Measurements from ENCODE around the gene PPT2.
A peak's percentile ranks its signal among the peaks of the same experiment; 100 is the strongest.

Gene PPT2

GRCh38 chr6:32114796-32115195 is 39.1 kb upstream of the PPT2 start:
- H3K36me3 ChIP-seq (ENCODE audit: insufficient read depth, low read length), result peaks cover 36% of the 10 kb centered on the region
- no peaks in the 10 kb centered on the region for H3K9me3 ChIP-seq (ENCODE audit: low read length)
- H3K27me3 ChIP-seq (ENCODE audit: insufficient read depth, low read length), result no peaks in the 10 kb centered on the region
- H2AFZ ChIP-seq (ENCODE audit: low read depth, low read length), result no peak overlapping the region
- peaks cover 11% of the 10 kb centered on the region for H3K4me1 ChIP-seq (ENCODE audit: insufficient read depth, low read length)
- no peak overlapping the region for H3K4me3 ChIP-seq (ENCODE audit: low read length)

DNA sequence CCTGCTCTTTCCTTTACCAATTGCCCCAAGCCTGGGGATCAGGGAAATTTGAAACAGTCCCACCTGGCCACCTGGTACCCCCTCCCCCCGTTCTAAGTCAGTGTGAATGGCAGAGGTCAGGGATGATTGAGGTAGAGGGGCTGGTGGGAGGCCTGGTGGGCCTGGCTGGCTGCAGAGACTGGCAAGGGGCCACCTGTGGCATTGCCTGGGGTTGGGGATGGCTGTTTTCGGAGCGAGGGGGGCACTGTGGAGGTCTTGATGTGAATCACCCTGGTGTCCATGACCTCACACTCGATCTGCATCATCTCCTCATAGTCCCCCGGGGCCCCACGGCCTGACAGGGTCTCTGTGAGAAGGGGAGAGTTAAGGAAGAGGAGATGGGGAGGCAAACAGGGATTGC is 38.3 kb upstream of the PPT2 start:
- peaks cover 39% of the 10 kb centered on the region for H3K36me3 ChIP-seq (ENCODE audit: insufficient read depth, low read length)
- peaks cover 11% of the 10 kb centered on the region for H3K4me1 ChIP-seq (ENCODE audit: insufficient read depth, low read length)
- H3K4me3 ChIP-seq (ENCODE audit: low read length), result no peak overlapping the region
- H2AFZ ChIP-seq (ENCODE audit: low read depth, low read length), result no peak overlapping the region
- H3K27me3 ChIP-seq (ENCODE audit: insufficient read depth, low read length), result no peaks in the 10 kb centered on the region
- no peaks in the 10 kb centered on the region for H3K9me3 ChIP-seq (ENCODE audit: low read length)

DNA sequence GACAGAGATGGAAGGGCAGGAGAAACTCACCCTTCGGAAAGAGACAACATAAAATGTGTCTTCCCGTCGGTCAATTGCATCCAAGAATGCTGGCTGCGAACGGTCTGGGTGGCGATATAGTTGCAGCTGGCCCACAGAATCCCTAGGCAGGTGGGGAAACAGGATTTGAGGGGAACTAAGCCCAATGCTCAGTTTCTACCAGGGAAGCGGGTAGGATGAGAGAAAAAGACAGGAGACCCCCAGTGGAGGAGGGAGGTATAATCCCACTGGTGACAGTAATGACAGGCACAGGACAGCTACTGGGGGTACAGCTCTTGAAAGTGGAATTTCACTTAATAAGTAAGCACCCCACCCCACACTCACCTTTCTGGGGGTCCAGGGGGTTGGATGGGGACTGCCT is 37.3 kb upstream of the PPT2 start:
- H3K36me3 ChIP-seq (ENCODE audit: insufficient read depth, low read length), result peaks cover 48% of the 10 kb centered on the region
- peaks cover 11% of the 10 kb centered on the region for H3K4me1 ChIP-seq (ENCODE audit: insufficient read depth, low read length)
- H3K4me3 ChIP-seq (ENCODE audit: low read length), result no peak overlapping the region
- no peaks in the 10 kb centered on the region for H3K27me3 ChIP-seq (ENCODE audit: insufficient read depth, low read length)
- H2AFZ ChIP-seq (ENCODE audit: low read depth, low read length), result no peak overlapping the region
- H3K9me3 ChIP-seq (ENCODE audit: low read length), result no peaks in the 10 kb centered on the region

DNA sequence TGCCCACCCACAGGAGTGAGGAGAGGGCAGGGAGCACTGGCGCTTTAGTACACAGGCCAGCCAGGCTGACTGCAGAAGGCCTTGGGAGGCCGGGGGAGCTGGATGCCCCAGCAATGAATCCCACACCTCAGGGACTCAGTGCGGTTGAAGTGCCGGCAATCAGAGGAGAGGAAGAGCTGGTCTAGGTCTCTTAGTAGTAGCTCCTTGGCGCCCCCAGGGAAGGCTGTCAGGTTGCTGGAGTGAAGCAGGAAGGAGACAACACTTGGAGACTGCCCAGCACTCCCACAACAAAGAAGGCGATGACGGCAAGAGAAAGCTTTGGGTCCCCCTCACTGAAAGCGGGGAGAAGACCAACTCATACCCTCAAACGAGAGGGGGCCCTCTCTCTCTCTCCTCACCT is 36.5 kb upstream of the PPT2 start:
- H3K9me3 ChIP-seq (ENCODE audit: low read length), result no peaks in the 10 kb centered on the region
- H3K36me3 ChIP-seq (ENCODE audit: insufficient read depth, low read length), result peaks cover 54% of the 10 kb centered on the region
- H2AFZ ChIP-seq (ENCODE audit: low read depth, low read length), result no peak overlapping the region
- H3K4me1 ChIP-seq (ENCODE audit: insufficient read depth, low read length), result peaks cover 8% of the 10 kb centered on the region
- no peak overlapping the region for H3K4me3 ChIP-seq (ENCODE audit: low read length)
- H3K27me3 ChIP-seq (ENCODE audit: insufficient read depth, low read length), result no peaks in the 10 kb centered on the region

- Histone ChIP-seq H2AFZ (ENCODE audit: low read depth, low read length) (no peak overlapping the region), H3K27me3 (ENCODE audit: insufficient read depth, low read length) (no peaks in the 10 kb centered on the region), H3K4me1 (ENCODE audit: insufficient read depth, low read length) (peaks cover 5% of the 10 kb centered on the region), H3K36me3 (ENCODE audit: insufficient read depth, low read length) (peaks cover 59% of the 10 kb centered on the region), H3K9me3 (ENCODE audit: low read length) (no peaks in the 10 kb centered on the region), H3K4me3 (ENCODE audit: low read length) (no peak overlapping the region)
Measured at GRCh38 chr6:32118782-32119628, 34.9 kb upstream of the PPT2 start.

- H3K27me3 ChIP-seq (ENCODE audit: insufficient read depth, low read length), result no peaks in the 10 kb centered on the region
- H3K4me3 ChIP-seq (ENCODE audit: low read length), result no peak overlapping the region
- H3K4me1 ChIP-seq (ENCODE audit: insufficient read depth, low read length), result peaks cover 5% of the 10 kb centered on the region
- H3K9me3 ChIP-seq (ENCODE audit: low read length), result no peaks in the 10 kb centered on the region
- H3K36me3 ChIP-seq (ENCODE audit: insufficient read depth, low read length), result peaks cover 64% of the 10 kb centered on the region
- no peak overlapping the region for H2AFZ ChIP-seq (ENCODE audit: low read depth, low read length)
Measured at GRCh38 chr6:32120573-32121059, 33.3 kb upstream of the PPT2 start.

DNA sequence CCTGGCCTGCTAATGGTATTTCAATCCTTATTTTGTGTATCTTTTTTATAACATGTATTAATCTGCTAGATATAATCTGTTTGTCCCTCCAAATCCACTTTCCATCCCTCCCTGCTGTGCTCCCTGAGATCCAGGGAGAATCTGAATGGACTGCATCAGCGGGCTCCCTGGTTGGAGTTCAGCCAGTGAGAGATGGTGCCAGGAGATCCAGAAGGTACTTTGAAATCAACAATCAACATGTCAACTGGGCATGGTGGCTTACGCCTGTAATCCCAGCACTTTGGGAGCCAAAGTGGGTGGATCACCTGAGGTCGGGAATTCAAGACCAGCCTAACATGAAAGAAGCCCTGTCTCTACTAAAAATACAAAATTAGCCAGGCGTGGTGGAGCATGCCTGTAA is 30.3 kb upstream of the PPT2 start:
- Histone ChIP-seq H3K27me3 (ENCODE audit: insufficient read depth, low read length) (no peaks in the 10 kb centered on the region), H3K4me3 (ENCODE audit: low read length) (no peak overlapping the region), H3K9me3 (ENCODE audit: low read length) (no peaks in the 10 kb centered on the region), H3K4me1 (ENCODE audit: insufficient read depth, low read length) (peaks cover 17% of the 10 kb centered on the region), H3K36me3 (ENCODE audit: insufficient read depth, low read length) (peaks cover 50% of the 10 kb centered on the region), H2AFZ (ENCODE audit: low read depth, low read length) (no peak overlapping the region)

GRCh38 chr6:32126880-32127279 is 27.1 kb upstream of the PPT2 start:
- Histone ChIP-seq H3K27me3 (ENCODE audit: insufficient read depth, low read length) (no peaks in the 10 kb centered on the region), H3K9me3 (ENCODE audit: low read length) (no peaks in the 10 kb centered on the region), H3K4me3 (ENCODE audit: low read length) (peak overlapping the region; percentile 88), H3K4me1 (ENCODE audit: insufficient read depth, low read length) (peaks cover 24% of the 10 kb centered on the region), H2AFZ (ENCODE audit: low read depth, low read length) (no peak overlapping the region), H3K36me3 (ENCODE audit: insufficient read depth, low read length) (peaks cover 29% of the 10 kb centered on the region)

- Histone ChIP-seq H3K4me3 (ENCODE audit: low read length) (peak overlapping the region; percentile 88), H3K4me1 (ENCODE audit: insufficient read depth, low read length) (peaks cover 24% of the 10 kb centered on the region), H2AFZ (ENCODE audit: low read depth, low read length) (no peak overlapping the region), H3K9me3 (ENCODE audit: low read length) (no peaks in the 10 kb centered on the region), H3K27me3 (ENCODE audit: insufficient read depth, low read length) (no peaks in the 10 kb centered on the region), H3K36me3 (ENCODE audit: insufficient read depth, low read length) (peaks cover 25% of the 10 kb centered on the region)
Measured at GRCh38 chr6:32127409-32127716, 26.6 kb upstream of the PPT2 start.

GRCh38 chr6:32127717-32128592 is 26.0 kb upstream of the PPT2 start, which contains the start of gene ATF6B:
ATF6B (minus strand) TSS chr6:32128246; CDS start chr6:32128207, 39 bp downstream.
- peak within 1 kb of the TSS; percentile 54 for H2AFZ ChIP-seq (ENCODE audit: low read depth, low read length)
- H3K9me3 ChIP-seq (ENCODE audit: low read length), result no peaks in the 10 kb centered on the region
- H3K4me3 ChIP-seq (ENCODE audit: low read length), result peak within 1 kb of the TSS; percentile 88
- peaks cover 25% of the 10 kb centered on the region for H3K36me3 ChIP-seq (ENCODE audit: insufficient read depth, low read length)
- H3K4me1 ChIP-seq (ENCODE audit: insufficient read depth, low read length), result peaks cover 24% of the 10 kb centered on the region
- H3K27me3 ChIP-seq (ENCODE audit: insufficient read depth, low read length), result no peaks in the 10 kb centered on the region

DNA sequence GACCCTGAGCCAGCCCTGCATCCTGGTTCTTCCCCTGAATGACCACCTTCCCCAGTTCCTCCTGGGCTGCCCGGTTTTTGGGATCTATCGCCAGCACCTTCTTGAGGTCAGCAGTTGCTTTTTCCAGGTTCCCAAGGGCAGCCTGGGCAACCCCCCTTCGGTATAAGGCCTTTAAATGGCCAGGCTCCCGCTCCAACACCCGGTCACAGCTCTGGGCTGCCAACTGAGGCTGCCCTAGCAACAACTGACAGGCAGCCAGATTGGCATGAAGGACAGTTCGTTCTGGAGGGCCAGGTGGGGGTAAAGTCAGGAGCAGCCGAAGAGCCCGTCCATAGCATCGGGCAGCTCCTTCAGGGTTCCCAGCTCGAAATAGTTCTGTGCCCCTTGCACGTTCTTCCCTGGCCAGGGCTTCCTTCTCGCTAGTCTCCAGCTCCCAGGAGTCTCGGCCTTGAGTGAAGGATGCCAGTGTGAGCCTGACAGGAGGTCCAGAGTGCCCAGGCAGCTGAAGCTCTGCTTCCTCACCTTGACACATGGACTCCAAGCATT is 25.1 kb upstream of the PPT2 start:
- Histone ChIP-seq H3K4me1 (ENCODE audit: insufficient read depth, low read length) (peaks cover 24% of the 10 kb centered on the region), H2AFZ (ENCODE audit: low read depth, low read length) (no peak overlapping the region), H3K27me3 (ENCODE audit: insufficient read depth, low read length) (no peaks in the 10 kb centered on the region), H3K9me3 (ENCODE audit: low read length) (no peaks in the 10 kb centered on the region), H3K36me3 (ENCODE audit: insufficient read depth, low read length) (peaks cover 21% of the 10 kb centered on the region), H3K4me3 (ENCODE audit: low read length) (peak overlapping the region; percentile 77)

- H3K9me3 ChIP-seq (ENCODE audit: low read length), result no peaks in the 10 kb centered on the region
- no peaks in the 10 kb centered on the region for H3K27me3 ChIP-seq (ENCODE audit: insufficient read depth, low read length)
- H2AFZ ChIP-seq (ENCODE audit: low read depth, low read length), result peak overlapping the region; percentile 78
- peaks cover 24% of the 10 kb centered on the region for H3K4me1 ChIP-seq (ENCODE audit: insufficient read depth, low read length)
- H3K4me3 ChIP-seq (ENCODE audit: low read length), result peak overlapping the region; percentile 77
- H3K36me3 ChIP-seq (ENCODE audit: insufficient read depth, low read length), result peaks cover 16% of the 10 kb centered on the region
Measured at GRCh38 chr6:32129297-32130088, 24.4 kb upstream of the PPT2 start.
